B cell (primary cell): ENCODE data around the gene UNC5A. TPM values are rescaled to one million over a fixed set of nuclear protein-coding genes. Genes with fewer than 3 reads are reported as not detected.

Experiments
- ATAC-seq: fragments of 200-7000 bp; cut with Tn5 transposase; one replicate; pipeline ENCODE4 v1.10.0; 2021; ENCODE audit warnings: low read depth, mild to moderate bottlenecking, moderate number of reproducible peaks, moderate library complexity
- CTCF ChIA-PET: fragments of 350-600 bp; sonication (Branson Sonifier 250); formaldehyde crosslinking; loops from one replicate; lab custom pipeline; 2021; ENCODE audit warnings: antibody characterized with exemption, inconsistent platforms; lab: Charles Lee
- POLR2A ChIA-PET: fragments of 350-600 bp; sonication (Branson Sonifier 250); formaldehyde crosslinking; loops from one replicate; lab custom pipeline; 2021; ENCODE audit warnings: antibody characterized with exemption; lab: Charles Lee
- DNase-seq: peaks from one replicate; pipeline ENCODE4 v3.0.0; 2013
- H2AFZ ChIP-seq: 2 replicates; pipeline ENCODE4 v1.6.1; 2012; ENCODE audit warnings: mild to moderate bottlenecking, low read depth, low read length; ENCODE audit not compliant: insufficient read depth, poor library complexity, severe bottlenecking
- H3K27ac ChIP-seq, 2 donors: 1 replicate in 1 of 2; 2 replicates in 1 of 2; pipeline ENCODE4 v1.5.1; 2012 to 2013; ENCODE audit warnings: low read length in 2 of 2, mild to moderate bottlenecking in 2 of 2, moderate library complexity in 1 of 2
- H3K27me3 ChIP-seq, 4 experiments: fragments of 200-600 bp in 1 of 4; sonication (generic) in 1 of 4; replicated peaks in 1 of 4; 1 replicate in 2 of 4; 2 replicates in 2 of 4; pipeline versions ENCODE4 v1.6.1 to v1.7.0; 2013 to 2016; ENCODE audit warnings: low read length in 3 of 4, mild to moderate bottlenecking in 2 of 4, mixed read lengths in 1 of 4, moderate library complexity in 1 of 4; ENCODE audit not compliant: insufficient read depth in 4 of 4, control insufficient read depth in 3 of 4; ENCODE audit errors: control extremely low read depth in 1 of 4
- H3K36me3 ChIP-seq, 2 experiments: replicated peaks in 1 of 2; 1 replicate in 1 of 2; 2 replicates in 1 of 2; pipeline versions ENCODE4 v1.6.1 to v1.7.1; 2013; ENCODE audit warnings: low read length in 1 of 2; ENCODE audit not compliant: insufficient read depth in 2 of 2, control insufficient read depth in 1 of 2; ENCODE audit errors: control extremely low read depth in 1 of 2, extremely low read depth in 1 of 2
- H3K4me1 ChIP-seq, 2 donors: fragments of 200-600 bp in 1 of 2; sonication (generic) in 1 of 2; 1 replicate in 1 of 2; 2 replicates in 1 of 2; pipeline versions ENCODE4 v1.5.1 to v1.6.1; 2013 to 2017; ENCODE audit warnings: low read length in 2 of 2; ENCODE audit not compliant: control insufficient read depth in 2 of 2, insufficient read depth in 2 of 2
- H3K4me2 ChIP-seq: replicated peaks from 2 replicates; pipeline ENCODE3; 2012; ENCODE audit warnings: mild to moderate bottlenecking, low read depth, low read length; ENCODE audit not compliant: poor library complexity, severe bottlenecking
- H3K4me3 ChIP-seq, 5 experiments: fragments of 200-600 bp in 1 of 5; sonication (generic) in 1 of 5; 1 replicate in 3 of 5; 2 replicates in 2 of 5; pipeline versions ENCODE4 v1.5.1 to v1.7.0; 2011 to 2016; ENCODE audit warnings: low read length in 4 of 5, mild to moderate bottlenecking in 4 of 5, low read depth in 2 of 5, control low read depth in 1 of 5, moderate library complexity in 1 of 5; ENCODE audit not compliant: insufficient read depth in 1 of 5; ENCODE audit errors: control extremely low read depth in 1 of 5, extremely low read depth in 1 of 5
- H3K79me2 ChIP-seq: fragments of 200-600 bp; sonication (generic); one replicate; pipeline ENCODE4 v1.6.0; 2016; ENCODE audit warnings: low read length; ENCODE audit not compliant: control insufficient read depth, insufficient read depth
- H3K9ac ChIP-seq: fragments of 200-600 bp; sonication (generic); 2 replicates; pipeline ENCODE4 v1.6.1; 2017; ENCODE audit warnings: mild to moderate bottlenecking, low read length, moderate library complexity
- H3K9me3 ChIP-seq, 3 donors: one replicate each; pipeline versions ENCODE4 v1.6.1 to v1.7.1; 2013; ENCODE audit warnings: low read length in 2 of 3; ENCODE audit not compliant: control insufficient read depth in 2 of 3, insufficient read depth in 1 of 3; ENCODE audit errors: control extremely low read depth in 1 of 3
- H4K20me1 ChIP-seq: 2 replicates; pipeline ENCODE4 v1.6.0; 2012; ENCODE audit warnings: mild to moderate bottlenecking, low read length; ENCODE audit not compliant: insufficient read depth, control insufficient read depth, poor library complexity, severe bottlenecking
- H3K27ac Mint-ChIP-seq: one replicate; pipeline ENCODE4 v1.8.0; 2021; ENCODE audit warnings: mixed read lengths
- H3K27me3 Mint-ChIP-seq: one replicate; pipeline ENCODE4 v1.8.0; 2021; ENCODE audit warnings: mixed read lengths
- H3K4me1 Mint-ChIP-seq: one replicate; pipeline ENCODE4 v1.8.0; 2021; ENCODE audit warnings: mixed read lengths
- H3K4me3 Mint-ChIP-seq: one replicate; pipeline ENCODE4 v1.8.0; 2021; ENCODE audit warnings: mixed read lengths
- H3K9me3 Mint-ChIP-seq: one replicate; pipeline ENCODE4 v1.8.0; 2022; ENCODE audit warnings: mixed read lengths; ENCODE audit not compliant: insufficient read depth
- CTCF ChIP-seq: fragments of 200-600 bp; IDR thresholded peaks from one replicate; pipeline ENCODE4 v1.8.0; 2022; ENCODE audit warnings: antibody characterized with exemption, mild to moderate bottlenecking
- EZH2 ChIP-seq: IDR thresholded peaks from 2 replicates; pipeline ENCODE4 v1.6.1; 2012; ENCODE audit warnings: borderline replicate concordance, low read depth, mild to moderate bottlenecking, moderate library complexity, low read length; ENCODE audit not compliant: insufficient read depth, poor library complexity, severe bottlenecking
- WGBS: methylation state at CpG from one replicate; pipeline ENCODE4 v1.1.5; 2013; ENCODE audit warnings: missing lambda C conversion rate; ENCODE audit not compliant: insufficient coverage; 5-methylcytosine and 5-hydroxymethylcytosine counted together
- intact Hi-C: fragments of 100-400 bp; cut with micrococcal nuclease; formaldehyde crosslinking; loops from one replicate; pipeline ENCODE4 v1.10.0; 2022
- polyA plus RNA-seq: library from polyadenylated mRNA; depleted of rRNA; stranded (reverse); fragments of >200 nt; gene quantifications from 2 replicates; pipeline ENCODE4 v1.2.3, GENCODE V29; 2012
- total RNA-seq, 2 donors: library from RNA; stranded (reverse); fragments of 120-200 nt in 1 of 2; gene quantifications; 1 replicate in 1 of 2; 2 replicates in 1 of 2; pipeline versions ENCODE4 v1.2.3 to v1.2.4, GENCODE V29; 2013 to 2022

The UNC5A gene
- total and polyA plus RNA-seq, 2 donors (not counting 1 experiment from before 2014, with no cell fraction given) = not detected

DNA sequence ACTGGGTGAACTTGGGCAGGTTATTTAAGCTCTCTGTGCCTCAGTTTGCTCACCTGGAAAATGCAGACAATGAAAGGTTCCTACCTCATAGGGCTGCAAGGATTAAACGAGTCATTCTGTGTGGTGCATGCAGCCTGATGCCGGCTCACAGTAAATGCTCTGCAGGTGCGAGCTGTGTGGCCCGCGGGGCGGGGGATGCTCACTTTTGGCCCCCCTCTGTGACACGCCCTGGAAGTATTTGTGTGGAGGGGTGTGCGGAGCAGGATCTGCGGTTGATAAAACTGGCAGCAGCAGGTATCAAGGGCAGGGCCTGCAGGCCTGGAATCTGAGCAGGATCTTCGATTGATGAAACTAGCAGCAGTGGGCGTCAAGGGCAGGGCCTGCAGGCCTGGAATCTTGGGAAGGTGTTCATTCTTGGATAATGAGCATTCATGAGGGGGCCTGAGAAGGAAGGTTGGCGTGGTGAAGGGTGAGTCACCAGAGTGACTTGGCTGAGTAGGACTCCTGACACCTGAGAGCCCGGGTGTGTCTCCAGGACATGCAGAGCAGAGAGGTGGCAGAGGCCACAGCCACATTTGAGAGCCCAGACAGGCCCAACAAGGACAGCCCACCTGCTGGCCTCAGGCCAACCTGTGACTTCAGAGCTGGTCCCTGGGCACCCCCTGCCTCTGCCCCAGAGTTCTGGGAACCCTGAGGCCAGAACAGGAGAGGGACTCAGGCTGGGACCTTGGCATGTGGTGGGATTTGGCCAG, 11.9 kb downstream of the UNC5A start:
- CTCF ChIA-PET = no interaction called here
- H3K27ac Mint-ChIP-seq = no peak overlapping the region
- Histone ChIP-seq H3K9me3 (peaks cover 0 to 12% (median 0%) of the 10 kb centered on the region in 3 donors), H3K27ac (no peak overlapping the region), H3K27me3 (peaks cover 0 to 31% (median 12%) of the 10 kb centered on the region in 4 experiments), H3K79me2 (no peaks in the 10 kb centered on the region), H2AFZ (no peak overlapping the region), H4K20me1 (no peaks in the 10 kb centered on the region), H3K4me2 (no peak overlapping the region), H3K9ac (no peak overlapping the region), H3K4me1 (peaks cover 7 to 8% of the 10 kb centered on the region in 2 donors), H3K4me3 (no peak overlapping the region), H3K36me3 (no peaks in the 10 kb centered on the region)
- peaks cover 7% of the 10 kb centered on the region for H3K4me1 Mint-ChIP-seq
- POLR2A ChIA-PET = no interaction called here
- TF ChIP-seq CTCF = no peak
- no peak for TF ChIP-seq EZH2
- H3K27me3 Mint-ChIP-seq = peaks cover 48% of the 10 kb centered on the region
- no peaks in the 10 kb centered on the region for H3K9me3 Mint-ChIP-seq
- intact Hi-C loops = no loop called here
- DNase-seq (no peak), ATAC-seq (no peak)
- 82% methylated on average over 12 of the region's 13 CpGs for WGBS
- no peak overlapping the region for H3K4me3 Mint-ChIP-seq

GRCh38 chr5:176822793-176823481, 12.6 kb downstream of the UNC5A start:
- 86% methylated on average over 21 of the region's 21 CpGs for WGBS
- intact Hi-C loops = no loop called here
- Histone ChIP-seq H3K79me2 (no peaks in the 10 kb centered on the region), H3K36me3 (no peaks in the 10 kb centered on the region), H3K27ac (no peak overlapping the region), H4K20me1 (no peaks in the 10 kb centered on the region), H3K27me3 (peaks cover 0 to 29% (median 12%) of the 10 kb centered on the region in 4 experiments), H2AFZ (no peak overlapping the region), H3K4me2 (no peak overlapping the region), H3K4me1 (peaks cover 7 to 8% of the 10 kb centered on the region in 2 donors), H3K9ac (no peak overlapping the region), H3K9me3 (peaks cover 0 to 12% (median 0%) of the 10 kb centered on the region in 3 donors), H3K4me3 (no peak overlapping the region)
- CTCF ChIA-PET = no interaction called here
- POLR2A ChIA-PET = no interaction called here
- DNase-seq = no peak
- no peak for ATAC-seq
- Mint-ChIP-seq H3K9me3 (no peaks in the 10 kb centered on the region), H3K27me3 (peaks cover 48% of the 10 kb centered on the region), H3K4me1 (peaks cover 7% of the 10 kb centered on the region), H3K27ac (no peak overlapping the region), H3K4me3 (no peak overlapping the region)
- TF ChIP-seq CTCF (no peak), EZH2 (no peak)
